Endodermal cell (in vitro differentiated cells): ENCODE data around the gene ADARB1. TPM values are rescaled to one million over a fixed set of nuclear protein-coding genes. Genes with fewer than 3 reads are reported as not detected.

ENCODE experiments used
- DNase-seq: peaks from one replicate; pipeline ENCODE4 v3.0.0-alpha.2; 2017
- H3K27ac ChIP-seq: 2 replicates; pipeline ENCODE4 v1.5.1; 2013; ENCODE audit warnings: mild to moderate bottlenecking, low read depth, low read length, moderate library complexity
- H3K27me3 ChIP-seq: 2 replicates; pipeline ENCODE4 v1.6.1; 2013; ENCODE audit warnings: mild to moderate bottlenecking, low read length, moderate library complexity; ENCODE audit not compliant: insufficient read depth, control insufficient read depth, poor library complexity, severe bottlenecking
- H3K36me3 ChIP-seq: 2 replicates; pipeline ENCODE4 v1.7.0; 2013; ENCODE audit warnings: mild to moderate bottlenecking, low read length, moderate library complexity; ENCODE audit not compliant: control insufficient read depth, insufficient read depth
- H3K4me1 ChIP-seq: one replicate; pipeline ENCODE4 v1.7.0; 2013; ENCODE audit warnings: low read length; ENCODE audit not compliant: control insufficient read depth, insufficient read depth
- H3K4me3 ChIP-seq: 2 replicates; pipeline ENCODE4 v1.5.1; 2013; ENCODE audit warnings: mild to moderate bottlenecking, low read length, moderate library complexity
- H3K9ac ChIP-seq: 2 replicates; pipeline ENCODE4 v1.6.1; 2013; ENCODE audit warnings: mild to moderate bottlenecking, low read length, moderate library complexity; ENCODE audit not compliant: poor library complexity, severe bottlenecking; ENCODE audit errors: extremely low read depth
- H3K9me3 ChIP-seq: 2 replicates; pipeline ENCODE4 v1.6.1; 2013; ENCODE audit warnings: mild to moderate bottlenecking, low read length, moderate library complexity; ENCODE audit not compliant: control insufficient read depth
- H3K27ac Mint-ChIP-seq: 2 replicates; pipeline ENCODE4 v1.8.0; 2020; ENCODE audit warnings: mixed read lengths
- H3K27me3 Mint-ChIP-seq: 2 replicates; pipeline ENCODE4 v1.8.0; 2021; ENCODE audit warnings: mild to moderate bottlenecking, mixed read lengths; ENCODE audit not compliant: insufficient read depth
- H3K36me3 Mint-ChIP-seq: 2 replicates; pipeline ENCODE4 v1.8.0; 2020; ENCODE audit warnings: low read depth, mixed read lengths
- H3K4me1 Mint-ChIP-seq: 2 replicates; pipeline ENCODE4 v1.8.0; 2020; ENCODE audit warnings: mixed read lengths
- H3K4me3 Mint-ChIP-seq: 2 replicates; pipeline ENCODE4 v1.8.0; 2020; ENCODE audit warnings: mild to moderate bottlenecking, moderate library complexity, mixed read lengths
- H3K9me3 Mint-ChIP-seq: 2 replicates; pipeline ENCODE4 v1.8.0; 2020; ENCODE audit warnings: mild to moderate bottlenecking, mixed read lengths
- CTCF ChIP-seq: fragments of 200-600 bp; sonication (generic); conservative IDR thresholded peaks from 2 replicates; pipeline ENCODE4 v1.5.0; 2021; ENCODE audit warnings: antibody characterized with exemption, mild to moderate bottlenecking
- WGBS, 2 experiments: methylation state at CpG; one replicate each; pipeline versions ENCODE4 v1.1.5 to v1.1.7; 2013; ENCODE audit warnings: missing lambda C conversion rate in 2 of 2, mixed read lengths in 1 of 2; ENCODE audit not compliant: insufficient coverage in 1 of 2, insufficient read length in 1 of 2; 5-methylcytosine and 5-hydroxymethylcytosine counted together
- total RNA-seq, 2 donors: library from RNA; stranded (reverse); fragmentation: NEBNext Ultra II Directional in 1 of 2; extraction: Animal tissue kit (Norgen Biotek cat#: 25700) in 1 of 2; gene quantifications; 2 replicates in 1 of 2; 3 replicates in 1 of 2; pipeline ENCODE4 v1.2.1, GENCODE V29; 2021

Gene ADARB1
- total RNA-seq, 2 donors from 2014 or later: 11.5 to 20.1 TPM

GRCh38 chr21:45234127-45234526 is 159.7 kb downstream of the ADARB1 start:
- peaks cover 14% of the 10 kb centered on the region for H3K4me1 ChIP-seq
- Mint-ChIP-seq H3K27me3 (no peaks in the 10 kb centered on the region), H3K36me3 (no peaks in the 10 kb centered on the region), H3K4me1 (peaks cover 11% of the 10 kb centered on the region), H3K9me3 (peaks cover 12% of the 10 kb centered on the region), H3K4me3 (no peak overlapping the region), H3K27ac (no peak overlapping the region)
- H3K4me3 ChIP-seq: no peak overlapping the region
- WGBS, 2 experiments: 92 to 96% methylated on average over 13 to 28 of the region's 28 CpGs
- H3K27ac ChIP-seq: no peak overlapping the region
- no peak overlapping the region for H3K9ac ChIP-seq
- H3K9me3 ChIP-seq: peaks cover 12% of the 10 kb centered on the region
- no peak for DNase-seq
- no peaks in the 10 kb centered on the region for H3K27me3 ChIP-seq
- TF ChIP-seq CTCF: no peak
- H3K36me3 ChIP-seq: no peaks in the 10 kb centered on the region

- Mint-ChIP-seq H3K27ac (no peak overlapping the region), H3K4me3 (no peak overlapping the region), H3K9me3 (peaks cover 12% of the 10 kb centered on the region), H3K27me3 (no peaks in the 10 kb centered on the region), H3K36me3 (no peaks in the 10 kb centered on the region), H3K4me1 (peaks cover 11% of the 10 kb centered on the region)
- H3K4me3 ChIP-seq: no peak overlapping the region
- peaks cover 14% of the 10 kb centered on the region for H3K4me1 ChIP-seq
- no peaks in the 10 kb centered on the region for H3K27me3 ChIP-seq
- no peak overlapping the region for H3K9ac ChIP-seq
- TF ChIP-seq CTCF: no peak
- H3K27ac ChIP-seq: no peak overlapping the region
- H3K9me3 ChIP-seq: peaks cover 12% of the 10 kb centered on the region
- 86 to 96% methylated on average over 3 to 8 of the region's 8 CpGs for WGBS, 2 experiments
- no peaks in the 10 kb centered on the region for H3K36me3 ChIP-seq
- DNase-seq: no peak
Measured at GRCh38 chr21:45234965-45235364, 160.6 kb downstream of the ADARB1 start.

GRCh38 chr21:45235488-45235887 is 161.1 kb downstream of the ADARB1 start:
- Mint-ChIP-seq H3K36me3 (no peaks in the 10 kb centered on the region), H3K27me3 (no peaks in the 10 kb centered on the region), H3K4me3 (no peak overlapping the region), H3K9me3 (peaks cover 12% of the 10 kb centered on the region), H3K27ac (no peak overlapping the region), H3K4me1 (peaks cover 11% of the 10 kb centered on the region)
- Histone ChIP-seq H3K4me3 (no peak overlapping the region), H3K36me3 (no peaks in the 10 kb centered on the region), H3K4me1 (peaks cover 14% of the 10 kb centered on the region), H3K27me3 (no peaks in the 10 kb centered on the region), H3K27ac (no peak overlapping the region), H3K9me3 (peaks cover 12% of the 10 kb centered on the region), H3K9ac (no peak overlapping the region)
- TF ChIP-seq CTCF: no peak
- no peak for DNase-seq
- WGBS, 2 experiments: 83 to 97% methylated on average over 6 of the region's 6 CpGs
